Choroid plexus epithelial cell (primary cell): ENCODE data around the gene RIMBP2.

Source experiments
- DNase-seq: peaks from one replicate; pipeline ENCODE4 v3.0.0-alpha.2; 2010; ENCODE audit warnings: low read depth
- H3K4me3 ChIP-seq: 2 replicates; pipeline ENCODE4 v1.5.1; 2011; ENCODE audit warnings: low read depth, mild to moderate bottlenecking, control low read depth, low read length, moderate library complexity
- TF ChIP-seq, protein P1 (sequence below): conservative IDR thresholded peaks from 2 replicates; pipeline ENCODE4 v1.5.1; 2011; ENCODE audit warnings: low read depth, mild to moderate bottlenecking, control low read depth, inconsistent platforms, low read length, moderate library complexity

The RIMBP2 gene

GRCh38 chr12:130524759-130525158 is 191.3 kb downstream of the RIMBP2 start:
- no peak for DNase-seq
- TF ChIP-seq, protein P1, sequence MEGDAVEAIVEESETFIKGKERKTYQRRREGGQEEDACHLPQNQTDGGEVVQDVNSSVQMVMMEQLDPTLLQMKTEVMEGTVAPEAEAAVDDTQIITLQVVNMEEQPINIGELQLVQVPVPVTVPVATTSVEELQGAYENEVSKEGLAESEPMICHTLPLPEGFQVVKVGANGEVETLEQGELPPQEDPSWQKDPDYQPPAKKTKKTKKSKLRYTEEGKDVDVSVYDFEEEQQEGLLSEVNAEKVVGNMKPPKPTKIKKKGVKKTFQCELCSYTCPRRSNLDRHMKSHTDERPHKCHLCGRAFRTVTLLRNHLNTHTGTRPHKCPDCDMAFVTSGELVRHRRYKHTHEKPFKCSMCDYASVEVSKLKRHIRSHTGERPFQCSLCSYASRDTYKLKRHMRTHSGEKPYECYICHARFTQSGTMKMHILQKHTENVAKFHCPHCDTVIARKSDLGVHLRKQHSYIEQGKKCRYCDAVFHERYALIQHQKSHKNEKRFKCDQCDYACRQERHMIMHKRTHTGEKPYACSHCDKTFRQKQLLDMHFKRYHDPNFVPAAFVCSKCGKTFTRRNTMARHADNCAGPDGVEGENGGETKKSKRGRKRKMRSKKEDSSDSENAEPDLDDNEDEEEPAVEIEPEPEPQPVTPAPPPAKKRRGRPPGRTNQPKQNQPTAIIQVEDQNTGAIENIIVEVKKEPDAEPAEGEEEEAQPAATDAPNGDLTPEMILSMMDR = no peak
- no peak overlapping the region for H3K4me3 ChIP-seq

GRCh38 chr12:130523863-130524614 is 192.1 kb downstream of the RIMBP2 start:
- TF ChIP-seq, protein P1 = no peak
- DNase-seq = no peak
- H3K4me3 ChIP-seq = no peak overlapping the region

DNA sequence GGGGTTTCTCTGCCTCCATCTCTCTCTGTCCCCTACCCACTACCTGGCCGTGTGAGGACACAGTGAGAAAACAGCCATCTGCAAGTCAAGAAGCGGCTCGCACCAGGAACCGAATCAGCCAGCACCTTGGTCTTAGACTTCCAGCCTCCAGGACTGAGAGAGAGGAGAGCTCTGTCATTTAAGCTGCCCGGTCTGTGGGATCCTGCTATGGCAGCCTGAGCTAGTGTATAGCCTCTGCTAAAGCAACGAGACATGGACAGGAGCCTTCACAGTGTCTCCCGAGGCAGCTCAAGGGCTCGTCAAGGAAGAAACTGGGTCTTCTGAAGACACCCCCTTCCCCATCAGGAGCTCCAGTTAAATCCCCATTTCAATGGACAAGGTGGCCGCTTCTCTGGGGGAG is 192.9 kb downstream of the RIMBP2 start:
- DNase-seq = no peak
- TF ChIP-seq, protein P1 = no peak
- H3K4me3 ChIP-seq = no peak overlapping the region

DNA sequence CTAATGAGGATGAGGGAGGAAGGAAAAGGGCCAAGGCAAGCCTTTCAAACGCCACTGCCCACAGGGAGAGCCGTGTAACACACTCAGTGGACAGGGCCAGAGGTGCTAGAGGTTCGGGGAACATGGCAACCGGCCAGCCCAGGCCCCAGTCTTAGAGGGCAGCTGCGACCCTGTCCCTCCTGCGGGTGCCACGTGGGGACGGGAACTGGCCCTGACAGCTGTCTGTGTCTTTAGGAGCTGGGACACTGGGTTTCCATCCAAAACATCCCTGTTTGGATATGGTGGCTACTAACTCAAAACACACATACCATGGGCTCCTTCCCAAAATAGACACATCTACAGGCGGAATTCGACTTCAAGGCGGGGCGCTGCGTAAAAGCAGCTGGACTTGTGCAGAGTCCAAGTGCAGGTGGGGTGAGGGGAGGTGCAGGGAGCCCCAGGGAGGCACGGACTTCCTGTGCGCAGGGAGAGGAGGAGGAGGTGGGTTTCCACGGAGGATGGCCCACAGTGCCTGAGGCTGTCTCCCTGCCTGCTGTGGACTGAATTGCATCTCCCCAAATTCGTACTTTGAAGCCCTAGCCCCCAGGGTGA is 193.8 kb downstream of the RIMBP2 start:
- TF ChIP-seq, protein P1 = no peak
- DNase-seq = no peak
- no peak overlapping the region for H3K4me3 ChIP-seq

DNA sequence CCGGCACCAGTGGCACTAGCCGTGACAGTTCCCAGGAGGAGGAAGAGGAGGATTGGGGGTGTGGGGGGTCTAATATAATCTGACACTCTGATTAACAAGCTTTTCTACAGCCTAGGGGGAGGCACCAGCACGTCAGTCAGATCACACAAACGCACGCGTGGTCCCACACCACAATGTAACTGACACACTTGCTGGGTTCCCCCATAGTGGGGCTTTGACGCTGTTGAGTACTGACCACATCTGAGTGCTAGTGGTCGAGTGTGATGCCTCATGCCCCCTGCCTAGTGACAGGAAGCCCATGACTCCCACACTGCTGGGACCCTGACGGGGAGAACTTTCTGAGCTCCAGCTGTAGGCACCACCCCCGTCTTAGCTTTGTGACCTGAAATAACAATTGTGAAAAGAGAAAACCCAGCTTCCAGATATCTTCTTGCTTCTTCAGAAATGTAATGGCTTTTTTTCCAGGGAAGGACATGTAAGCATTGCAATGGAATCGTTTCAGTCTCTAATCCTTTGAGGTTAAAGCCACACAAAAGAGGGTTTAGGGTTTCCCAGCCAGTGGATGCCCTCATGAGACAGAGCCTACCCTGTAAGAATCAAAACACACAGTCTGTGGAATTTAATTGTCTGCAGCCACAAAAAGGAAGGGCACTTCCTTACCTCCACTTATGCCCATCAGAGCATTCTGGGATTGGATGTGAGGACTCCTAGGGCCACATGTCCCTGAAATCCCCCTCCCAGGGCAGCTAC is 194.5 kb downstream of the RIMBP2 start:
- no peak overlapping the region for H3K4me3 ChIP-seq
- TF ChIP-seq, protein P1 = no peak
- DNase-seq = no peak

DNA sequence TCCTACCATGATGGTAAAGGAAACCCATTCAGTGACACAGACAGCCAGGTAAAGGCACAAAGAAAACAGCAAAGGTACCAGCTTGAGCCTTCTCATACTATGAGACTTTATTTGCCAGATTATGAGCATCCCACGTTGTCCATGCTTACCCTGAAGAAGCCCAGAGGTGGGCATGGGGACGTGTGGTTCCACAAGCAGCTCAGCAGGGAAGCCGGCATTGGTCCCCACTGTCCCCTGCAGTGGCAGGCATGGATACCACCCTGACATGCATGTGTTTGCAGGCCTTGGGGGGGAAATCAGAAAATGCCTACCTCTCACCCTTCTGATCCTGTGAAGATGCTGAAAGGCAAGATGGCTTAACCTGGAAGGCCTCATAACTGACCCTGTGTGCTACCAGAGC is 195.3 kb downstream of the RIMBP2 start:
- H3K4me3 ChIP-seq = no peak overlapping the region
- DNase-seq = no peak
- TF ChIP-seq, protein P1 = no peak
